ENCODE measurements around the gene PGAM2.

The PGAM2 gene

GRCh38 chr7:44065431-44066110, at the start of gene PGAM2:
Gene PGAM2 (minus strand): TSS chr7:44065567. CDS start chr7:44065529, 38 bp downstream.
- DNase-seq: no peak

GRCh38 chr7:44114586-44115310, 49.4 kb upstream of the PGAM2 start:
- DNase-seq: no peak

- no peak for DNase-seq
These were observed 48.5 kb upstream of the PGAM2 start for GRCh38 chr7:44113764-44114354.

- no peak for DNase-seq
These were observed 47.8 kb upstream of the PGAM2 start for GRCh38 chr7:44112997-44113763.

GRCh38 chr7:44112231-44112996, 47.0 kb upstream of the PGAM2 start:
- no peak for DNase-seq

- DNase-seq: no peak
These were observed 46.4 kb upstream of the PGAM2 start for GRCh38 chr7:44111761-44112160.

GRCh38 chr7:44110719-44111635, 45.6 kb upstream of the PGAM2 start:
- DNase-seq: no peak

- DNase-seq: no peak
These were observed 44.6 kb upstream of the PGAM2 start for GRCh38 chr7:44109991-44110390.

GRCh38 chr7:44108768-44109750, 43.7 kb upstream of the PGAM2 start:
- DNase-seq: no peak

- DNase-seq: no peak
These were observed 42.8 kb upstream of the PGAM2 start for GRCh38 chr7:44107961-44108767.

- no peak for DNase-seq
These were observed 42.0 kb upstream of the PGAM2 start for GRCh38 chr7:44107116-44107960.

GRCh38 chr7:44106311-44107065, 41.1 kb upstream of the PGAM2 start:
- DNase-seq: no peak

GRCh38 chr7:44105832-44106231, 40.5 kb upstream of the PGAM2 start:
- DNase-seq: no peak

- no peak for DNase-seq
These were observed 39.7 kb upstream of the PGAM2 start for GRCh38 chr7:44104860-44105771.

- no peak for DNase-seq
These were observed 38.8 kb upstream of the PGAM2 start, which contains the start of gene AEBP1 for GRCh38 chr7:44103923-44104859. Gene AEBP1 (plus strand): TSS chr7:44104345. CDS start chr7:44104666, 321 bp downstream.
